PC-9 (cell line): ENCODE results near the gene CD9.

ENCODE experiments used
- EZH2 ChIP-seq: fragments of 200-600 bp; sonication (generic); IDR thresholded peaks from 2 replicates; pipeline ENCODE4 v1.8.0; 2017; ENCODE audit warnings: antibody characterized with exemption, low read depth
- TF ChIP-seq, protein P1 (sequence below): fragments of 200-600 bp; sonication (generic); conservative IDR thresholded peaks from 2 replicates; pipeline ENCODE4 v1.6.1; 2017; ENCODE audit warnings: mixed run types, antibody characterized with exemption, mild to moderate bottlenecking, moderate library complexity

GRCh38 chr12:6262623-6263022 lies 62.4 kb downstream of the CD9 start:
- TF ChIP-seq, protein P1, sequence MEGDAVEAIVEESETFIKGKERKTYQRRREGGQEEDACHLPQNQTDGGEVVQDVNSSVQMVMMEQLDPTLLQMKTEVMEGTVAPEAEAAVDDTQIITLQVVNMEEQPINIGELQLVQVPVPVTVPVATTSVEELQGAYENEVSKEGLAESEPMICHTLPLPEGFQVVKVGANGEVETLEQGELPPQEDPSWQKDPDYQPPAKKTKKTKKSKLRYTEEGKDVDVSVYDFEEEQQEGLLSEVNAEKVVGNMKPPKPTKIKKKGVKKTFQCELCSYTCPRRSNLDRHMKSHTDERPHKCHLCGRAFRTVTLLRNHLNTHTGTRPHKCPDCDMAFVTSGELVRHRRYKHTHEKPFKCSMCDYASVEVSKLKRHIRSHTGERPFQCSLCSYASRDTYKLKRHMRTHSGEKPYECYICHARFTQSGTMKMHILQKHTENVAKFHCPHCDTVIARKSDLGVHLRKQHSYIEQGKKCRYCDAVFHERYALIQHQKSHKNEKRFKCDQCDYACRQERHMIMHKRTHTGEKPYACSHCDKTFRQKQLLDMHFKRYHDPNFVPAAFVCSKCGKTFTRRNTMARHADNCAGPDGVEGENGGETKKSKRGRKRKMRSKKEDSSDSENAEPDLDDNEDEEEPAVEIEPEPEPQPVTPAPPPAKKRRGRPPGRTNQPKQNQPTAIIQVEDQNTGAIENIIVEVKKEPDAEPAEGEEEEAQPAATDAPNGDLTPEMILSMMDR, result no peak
- no peak for TF ChIP-seq EZH2
